C4-2B (cell line): ENCODE measurements around the gene HLA-DMB.

Source experiments
- H3K27ac ChIP-seq: fragments of 450-650 bp; 2 replicates; pipeline ENCODE4 v1.5.1; 2017
- CTCF ChIP-seq: fragments of 450-650 bp; conservative IDR thresholded peaks from 2 replicates; pipeline ENCODE4 v1.5.1; 2017; ENCODE audit warnings: mild to moderate bottlenecking
- ZFX ChIP-seq: fragments of 450-650 bp; IDR thresholded peaks from 2 replicates; pipeline ENCODE4 v1.6.1; 2017

HLA-DMB gene

GRCh38 chr6:32975886-32976285, 35.1 kb upstream of the HLA-DMB start:
- no peak for TF ChIP-seq ZFX
- no peak for TF ChIP-seq CTCF
- no peak overlapping the region; the same call in 1 of the 2 replicates for H3K27ac ChIP-seq

- TF ChIP-seq CTCF (no peak), ZFX (no peak)
- peak overlapping the region; percentile 99 for H3K27ac ChIP-seq
Measured at GRCh38 chr6:32974541-32975308, 33.9 kb upstream of the HLA-DMB start.

- peak overlapping the region; percentile 99 for H3K27ac ChIP-seq
- TF ChIP-seq ZFX, result no peak
- TF ChIP-seq CTCF, result no peak
Measured at GRCh38 chr6:32974016-32974333, 33.1 kb upstream of the HLA-DMB start.

- TF ChIP-seq CTCF (no peak), ZFX (no peak)
- H3K27ac ChIP-seq, result peak overlapping the region; percentile 99
Measured at GRCh38 chr6:32973144-32974015, 32.6 kb upstream of the HLA-DMB start.

- H3K27ac ChIP-seq, result peak overlapping the region; percentile 99
Measured at GRCh38 chr6:32972353-32973143, 31.7 kb upstream of the HLA-DMB start.

More at GRCh38 chr6:32972353-32973143, 31.7 kb upstream of the HLA-DMB start:
- no peak for TF ChIP-seq CTCF
- TF ChIP-seq ZFX, result no peak
